ENCODE measurements around the gene AATF. TPM values are rescaled to one million over a fixed set of nuclear protein-coding genes. Genes with fewer than 3 reads are reported as not detected.
A peak's percentile ranks its signal among the peaks of the same experiment; 100 is the strongest.

AATF gene
- total and polyA plus RNA-seq, 9 of the 15 experiments (the other 6 are each of a cell fraction or from before 2014, with no cell fraction given): 34.5 to 133 (median 90.1) TPM

DNA sequence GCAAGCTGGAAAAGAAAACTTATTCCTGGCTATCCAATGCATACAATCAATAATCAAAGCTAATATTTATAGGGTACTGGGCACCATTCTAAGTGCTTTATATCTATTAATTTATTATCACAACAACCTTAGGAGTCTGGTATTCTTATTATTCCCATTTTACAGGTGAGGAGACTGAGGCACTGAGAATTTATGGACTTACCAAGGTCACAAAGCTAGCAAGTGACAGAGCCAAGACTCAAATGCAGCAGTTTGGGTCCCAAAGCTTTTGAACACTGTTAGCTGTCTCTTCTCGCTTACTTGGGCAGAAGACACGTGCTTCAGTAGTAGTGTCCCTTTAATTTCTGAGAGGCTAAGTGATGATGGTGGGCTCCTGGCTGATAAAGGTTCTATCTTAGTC lies 152.6 kb downstream of the AATF start:
- WGBS (ENCODE audit: insufficient coverage, low coverage, missing lambda C conversion rate): 87% methylated on average over 2 of the region's 2 CpGs
- H3K27me3 ChIP-seq (ENCODE audit: control insufficient read depth in 2 of 2, insufficient read depth in 2 of 2, low read length in 2 of 2): no peaks in the 10 kb centered on the region
- H3K36me3 ChIP-seq (ENCODE audit: control insufficient read depth, insufficient read depth, low read length): peaks cover 88% of the 10 kb centered on the region
- CTCF ChIA-PET (ENCODE audit: low intra/inter-chr PET ratio): no interaction called here
- intact Hi-C loops (cut with micrococcal nuclease): no loop called here
- TF ChIP-seq BCOR (IDR thresholded peaks at IDR 0.05) (peak; percentile 41; the same call in 1 of the 2 replicates), FOXP1 (CRISPR knock-in tag; IDR thresholded peaks at IDR 0.05) (no peak), RBM25 (IDR thresholded peaks at IDR 0.05; ENCODE audit: low read depth, low read length, severe bottlenecking) (peak; percentile 88)
- no peaks in the 10 kb centered on the region for H3K9me1 ChIP-seq (ENCODE audit: control insufficient read depth, insufficient read depth, low read length)
- POLR2A ChIA-PET: interaction anchor here (0.6 to 1.8 kb wide), 4 partner anchors 10 to 84 kb away, joined by 3 to 4 read pairs (median 4); no protein-coding TSS in a partner anchor
- no peaks in the 10 kb centered on the region for H3K79me2 ChIP-seq (ENCODE audit: control insufficient read depth, insufficient read depth, low read length)
- H2AFZ ChIP-seq (ENCODE audit: low read depth, low read length): no peak overlapping the region
- ATAC-seq (no peak), DNase-seq (ENCODE audit: extremely low read depth in 1 of 4, low spot score in 3 of 4) (no peak), FAIRE-seq (no peak)
- in situ Hi-C loops (cut with MboI): no loop called here
- H3K4me2 ChIP-seq (ENCODE audit: insufficient read depth, low read length): no peak overlapping the region
- no peaks in the 10 kb centered on the region for H3K4me1 ChIP-seq (replicated peaks in 1 of 2; ENCODE audit: control insufficient read depth in 2 of 2, insufficient read depth in 2 of 2, low read length in 2 of 2)
- no TSS peak for BruUV-seq (replicated peaks)
- no peak overlapping the region for H3K27ac ChIP-seq (ENCODE audit: extremely low read depth, low read depth, low read length)
- H4K20me1 ChIP-seq (replicated peaks; ENCODE audit: control insufficient read depth, insufficient read depth, low read length): no peaks in the 10 kb centered on the region
- no peak overlapping the region for H3K4me3 ChIP-seq
- no peaks in the 10 kb centered on the region for H3K9me3 ChIP-seq (replicated peaks; ENCODE audit: control insufficient read depth, insufficient read depth, low read depth, low read length)
- H3K9ac ChIP-seq (ENCODE audit: insufficient read depth in 1 of 2, low read depth in 2 of 2, low read length in 2 of 2): no peak overlapping the region

DNA sequence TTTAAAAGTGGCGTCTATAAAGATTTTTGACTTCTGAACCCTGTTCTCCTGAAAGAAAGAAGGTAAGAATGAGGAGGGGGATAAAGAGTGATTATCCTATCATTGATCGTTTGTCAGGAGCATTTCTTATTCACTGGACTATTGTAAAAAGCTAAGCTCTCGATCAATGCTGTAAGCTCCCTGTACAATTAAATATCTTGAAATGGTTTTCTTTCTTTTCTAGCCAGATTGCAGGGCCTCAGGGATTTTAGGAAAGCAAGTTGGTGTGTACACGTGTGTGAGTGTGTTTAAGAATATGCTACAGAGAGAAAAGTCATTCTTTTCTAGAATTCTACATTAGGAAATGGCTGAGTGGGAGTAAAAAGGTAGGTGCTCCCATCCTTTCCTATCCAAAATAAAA lies 154.5 kb downstream of the AATF start:
- in situ Hi-C loops (cut with MboI): no loop called here
- no TSS peak for BruUV-seq (replicated peaks)

More for the DNA sequence above, 154.5 kb downstream of the AATF start:
- TF ChIP-seq, protein P1, sequence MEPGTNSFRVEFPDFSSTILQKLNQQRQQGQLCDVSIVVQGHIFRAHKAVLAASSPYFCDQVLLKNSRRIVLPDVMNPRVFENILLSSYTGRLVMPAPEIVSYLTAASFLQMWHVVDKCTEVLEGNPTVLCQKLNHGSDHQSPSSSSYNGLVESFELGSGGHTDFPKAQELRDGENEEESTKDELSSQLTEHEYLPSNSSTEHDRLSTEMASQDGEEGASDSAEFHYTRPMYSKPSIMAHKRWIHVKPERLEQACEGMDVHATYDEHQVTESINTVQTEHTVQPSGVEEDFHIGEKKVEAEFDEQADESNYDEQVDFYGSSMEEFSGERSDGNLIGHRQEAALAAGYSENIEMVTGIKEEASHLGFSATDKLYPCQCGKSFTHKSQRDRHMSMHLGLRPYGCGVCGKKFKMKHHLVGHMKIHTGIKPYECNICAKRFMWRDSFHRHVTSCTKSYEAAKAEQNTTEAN (CRISPR knock-in tag; IDR thresholded peaks at IDR 0.05): no peak
- TF ChIP-seq, protein P2, sequence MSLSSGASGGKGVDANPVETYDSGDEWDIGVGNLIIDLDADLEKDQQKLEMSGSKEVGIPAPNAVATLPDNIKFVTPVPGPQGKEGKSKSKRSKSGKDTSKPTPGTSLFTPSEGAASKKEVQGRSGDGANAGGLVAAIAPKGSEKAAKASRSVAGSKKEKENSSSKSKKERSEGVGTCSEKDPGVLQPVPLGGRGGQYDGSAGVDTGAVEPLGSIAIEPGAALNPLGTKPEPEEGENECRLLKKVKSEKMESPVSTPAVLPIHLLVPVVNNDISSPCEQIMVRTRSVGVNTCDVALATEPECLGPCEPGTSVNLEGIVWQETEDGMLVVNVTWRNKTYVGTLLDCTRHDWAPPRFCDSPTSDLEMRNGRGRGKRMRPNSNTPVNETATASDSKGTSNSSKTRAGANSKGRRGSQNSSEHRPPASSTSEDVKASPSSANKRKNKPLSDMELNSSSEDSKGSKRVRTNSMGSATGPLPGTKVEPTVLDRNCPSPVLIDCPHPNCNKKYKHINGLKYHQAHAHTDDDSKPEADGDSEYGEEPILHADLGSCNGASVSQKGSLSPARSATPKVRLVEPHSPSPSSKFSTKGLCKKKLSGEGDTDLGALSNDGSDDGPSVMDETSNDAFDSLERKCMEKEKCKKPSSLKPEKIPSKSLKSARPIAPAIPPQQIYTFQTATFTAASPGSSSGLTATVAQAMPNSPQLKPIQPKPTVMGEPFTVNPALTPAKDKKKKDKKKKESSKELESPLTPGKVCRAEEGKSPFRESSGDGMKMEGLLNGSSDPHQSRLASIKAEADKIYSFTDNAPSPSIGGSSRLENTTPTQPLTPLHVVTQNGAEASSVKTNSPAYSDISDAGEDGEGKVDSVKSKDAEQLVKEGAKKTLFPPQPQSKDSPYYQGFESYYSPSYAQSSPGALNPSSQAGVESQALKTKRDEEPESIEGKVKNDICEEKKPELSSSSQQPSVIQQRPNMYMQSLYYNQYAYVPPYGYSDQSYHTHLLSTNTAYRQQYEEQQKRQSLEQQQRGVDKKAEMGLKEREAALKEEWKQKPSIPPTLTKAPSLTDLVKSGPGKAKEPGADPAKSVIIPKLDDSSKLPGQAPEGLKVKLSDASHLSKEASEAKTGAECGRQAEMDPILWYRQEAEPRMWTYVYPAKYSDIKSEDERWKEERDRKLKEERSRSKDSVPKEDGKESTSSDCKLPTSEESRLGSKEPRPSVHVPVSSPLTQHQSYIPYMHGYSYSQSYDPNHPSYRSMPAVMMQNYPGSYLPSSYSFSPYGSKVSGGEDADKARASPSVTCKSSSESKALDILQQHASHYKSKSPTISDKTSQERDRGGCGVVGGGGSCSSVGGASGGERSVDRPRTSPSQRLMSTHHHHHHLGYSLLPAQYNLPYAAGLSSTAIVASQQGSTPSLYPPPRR (CRISPR knock-in tag; IDR thresholded peaks at IDR 0.05; ENCODE audit: borderline replicate concordance): no peak
- TF ChIP-seq FOXA3 (CRISPR knock-in tag; conservative IDR thresholded peaks at IDR 0.05 in 1 of 2, IDR thresholded peaks at IDR 0.05 in 1 of 2) (no peak), NUFIP1 (IDR thresholded peaks at IDR 0.05; ENCODE audit: partially characterized antibody) (no peak)
- TF ChIP-seq, protein P3, sequence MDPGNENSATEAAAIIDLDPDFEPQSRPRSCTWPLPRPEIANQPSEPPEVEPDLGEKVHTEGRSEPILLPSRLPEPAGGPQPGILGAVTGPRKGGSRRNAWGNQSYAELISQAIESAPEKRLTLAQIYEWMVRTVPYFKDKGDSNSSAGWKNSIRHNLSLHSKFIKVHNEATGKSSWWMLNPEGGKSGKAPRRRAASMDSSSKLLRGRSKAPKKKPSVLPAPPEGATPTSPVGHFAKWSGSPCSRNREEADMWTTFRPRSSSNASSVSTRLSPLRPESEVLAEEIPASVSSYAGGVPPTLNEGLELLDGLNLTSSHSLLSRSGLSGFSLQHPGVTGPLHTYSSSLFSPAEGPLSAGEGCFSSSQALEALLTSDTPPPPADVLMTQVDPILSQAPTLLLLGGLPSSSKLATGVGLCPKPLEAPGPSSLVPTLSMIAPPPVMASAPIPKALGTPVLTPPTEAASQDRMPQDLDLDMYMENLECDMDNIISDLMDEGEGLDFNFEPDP (CRISPR knock-in tag; IDR thresholded peaks at IDR 0.05): no peak
- POLR2A ChIA-PET: no interaction called here
- Histone ChIP-seq H3K9me1 (ENCODE audit: control insufficient read depth, insufficient read depth, low read length) (no peaks in the 10 kb centered on the region), H3K9me3 (replicated peaks; ENCODE audit: control insufficient read depth, insufficient read depth, low read depth, low read length) (no peaks in the 10 kb centered on the region), H3K36me3 (ENCODE audit: control insufficient read depth, insufficient read depth, low read length) (peaks cover 87% of the 10 kb centered on the region), H3K4me3 (no peak overlapping the region), H4K20me1 (replicated peaks; ENCODE audit: control insufficient read depth, insufficient read depth, low read length) (no peaks in the 10 kb centered on the region), H3K27me3 (ENCODE audit: control insufficient read depth in 2 of 2, insufficient read depth in 2 of 2, low read length in 2 of 2) (no peaks in the 10 kb centered on the region), H3K27ac (ENCODE audit: extremely low read depth, low read depth, low read length) (no peak overlapping the region), H3K79me2 (ENCODE audit: control insufficient read depth, insufficient read depth, low read length) (no peaks in the 10 kb centered on the region), H3K4me2 (ENCODE audit: insufficient read depth, low read length) (no peak overlapping the region), H3K4me1 (replicated peaks in 1 of 2; ENCODE audit: control insufficient read depth in 2 of 2, insufficient read depth in 2 of 2, low read length in 2 of 2) (no peaks in the 10 kb centered on the region), H3K9ac (ENCODE audit: insufficient read depth in 1 of 2, low read depth in 2 of 2, low read length in 2 of 2) (no peak overlapping the region), H2AFZ (ENCODE audit: low read depth, low read length) (no peak overlapping the region)
- CTCF ChIA-PET (ENCODE audit: low intra/inter-chr PET ratio): no interaction called here
- DNase-seq (ENCODE audit: extremely low read depth in 1 of 4, low spot score in 3 of 4) (no peak), FAIRE-seq (no peak), ATAC-seq (no peak)
- intact Hi-C loops (cut with micrococcal nuclease): no loop called here
- WGBS (ENCODE audit: insufficient coverage, low coverage, missing lambda C conversion rate): 82% methylated on average over 4 of the region's 4 CpGs
